Calu3 (cell line): ENCODE data around the gene RPIA. TPM values are rescaled to one million over a fixed set of nuclear protein-coding genes. Genes with fewer than 3 reads are reported as not detected.
A peak's percentile ranks its signal among the peaks of the same experiment; 100 is the strongest.

Experiments
- BruUV-seq: library from RNA; stranded (reverse); fragments of 400-500 nt; replicated peaks from 2 replicates; lab custom pipeline; 2021; lab: Mats Ljungman, UMichigan
- CTCF ChIA-PET: fragments of 300-600 bp; sonication (Branson Sonifier 250); formaldehyde crosslinking; loops from one replicate; lab custom pipeline; 2022; ENCODE audit warnings: antibody characterized with exemption; lab: Charles Lee
- DNase-seq: peaks from one replicate; pipeline ENCODE4 v3.0.0; 2022
- H3K27ac Mint-ChIP-seq: one replicate; pipeline ENCODE4 v1.8.0; 2022; ENCODE audit warnings: mixed read lengths; ENCODE audit not compliant: unreplicated experiment
- H3K27me3 Mint-ChIP-seq: one replicate; pipeline ENCODE4 v1.8.0; 2022; ENCODE audit warnings: mixed read lengths; ENCODE audit not compliant: unreplicated experiment
- H3K36me3 Mint-ChIP-seq: one replicate; pipeline ENCODE4 v1.8.0; 2022; ENCODE audit warnings: mild to moderate bottlenecking, moderate library complexity, mixed read lengths; ENCODE audit not compliant: insufficient read depth, unreplicated experiment
- H3K4me1 Mint-ChIP-seq: one replicate; pipeline ENCODE4 v1.8.0; 2022; ENCODE audit warnings: mild to moderate bottlenecking, low read depth, mixed read lengths; ENCODE audit not compliant: unreplicated experiment
- H3K4me3 Mint-ChIP-seq: one replicate; pipeline ENCODE4 v1.8.0; 2022; ENCODE audit warnings: mild to moderate bottlenecking, low read depth, moderate library complexity, mixed read lengths; ENCODE audit not compliant: unreplicated experiment
- H3K9me3 Mint-ChIP-seq: one replicate; pipeline ENCODE4 v1.8.0; 2022; ENCODE audit warnings: low read depth, mixed read lengths; ENCODE audit not compliant: unreplicated experiment
- intact Hi-C: fragments of 100-400 bp; cut with micrococcal nuclease; formaldehyde crosslinking; loops from one replicate; pipeline ENCODE4 v1.10.0; 2022; ENCODE audit not compliant: unreplicated experiment
- total RNA-seq: library from RNA; stranded (reverse); gene quantifications from 2 replicates; pipeline ENCODE4 v1.2.3, GENCODE V29; 2022
- TF ChIP-seq, protein P1 (sequence below): fragments of 200-600 bp; IDR thresholded peaks from one replicate; pipeline ENCODE4 v1.8.0; 2022; ENCODE audit warnings: antibody characterized with exemption; ENCODE audit not compliant: unreplicated experiment

The RPIA gene
- total RNA-seq, 1 experiment from 2014 or later, result 23.8 TPM

DNA sequence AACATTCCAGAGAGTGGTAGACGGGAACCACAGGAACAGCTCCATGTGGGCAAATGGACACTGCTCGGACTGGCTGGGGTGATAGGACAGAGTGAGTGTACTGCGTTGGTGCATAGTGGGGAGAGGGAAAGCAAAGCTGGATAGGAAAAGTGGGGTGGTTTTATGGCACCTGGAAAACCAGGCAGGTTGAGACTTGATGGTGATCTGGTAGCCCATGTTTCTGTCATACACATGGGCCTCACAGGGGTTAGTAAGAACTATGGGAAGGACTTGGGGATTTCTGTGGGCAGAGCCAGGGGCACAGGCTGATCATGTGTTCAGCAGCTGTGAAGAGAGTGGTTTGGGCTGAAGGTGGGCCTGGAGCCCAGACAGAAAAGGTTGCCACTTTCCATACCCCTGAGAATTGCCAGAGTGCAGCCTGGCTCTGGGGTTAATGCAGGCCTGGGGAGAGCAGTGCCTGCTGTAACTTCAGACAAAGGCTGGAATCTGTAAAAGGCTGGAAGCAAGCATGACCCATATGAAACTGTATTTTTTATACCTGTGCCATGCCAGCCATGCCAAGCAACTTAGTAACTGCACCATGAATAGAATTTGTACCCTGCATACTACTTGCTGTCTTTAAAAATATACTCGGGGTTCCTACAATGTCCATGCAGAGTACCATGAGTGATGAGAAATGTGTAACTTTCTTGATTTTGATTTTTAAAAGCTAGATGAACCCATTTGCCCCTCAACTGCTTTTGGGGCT is 41.9 kb downstream of the RPIA start:
- Mint-ChIP-seq H3K27me3 (no peaks in the 10 kb centered on the region), H3K36me3 (peaks cover 4% of the 10 kb centered on the region), H3K4me3 (no peak overlapping the region), H3K4me1 (peaks cover 29% of the 10 kb centered on the region), H3K9me3 (no peaks in the 10 kb centered on the region), H3K27ac (no peak overlapping the region)
- CTCF ChIA-PET, result no interaction called here
- TF ChIP-seq, protein P1, sequence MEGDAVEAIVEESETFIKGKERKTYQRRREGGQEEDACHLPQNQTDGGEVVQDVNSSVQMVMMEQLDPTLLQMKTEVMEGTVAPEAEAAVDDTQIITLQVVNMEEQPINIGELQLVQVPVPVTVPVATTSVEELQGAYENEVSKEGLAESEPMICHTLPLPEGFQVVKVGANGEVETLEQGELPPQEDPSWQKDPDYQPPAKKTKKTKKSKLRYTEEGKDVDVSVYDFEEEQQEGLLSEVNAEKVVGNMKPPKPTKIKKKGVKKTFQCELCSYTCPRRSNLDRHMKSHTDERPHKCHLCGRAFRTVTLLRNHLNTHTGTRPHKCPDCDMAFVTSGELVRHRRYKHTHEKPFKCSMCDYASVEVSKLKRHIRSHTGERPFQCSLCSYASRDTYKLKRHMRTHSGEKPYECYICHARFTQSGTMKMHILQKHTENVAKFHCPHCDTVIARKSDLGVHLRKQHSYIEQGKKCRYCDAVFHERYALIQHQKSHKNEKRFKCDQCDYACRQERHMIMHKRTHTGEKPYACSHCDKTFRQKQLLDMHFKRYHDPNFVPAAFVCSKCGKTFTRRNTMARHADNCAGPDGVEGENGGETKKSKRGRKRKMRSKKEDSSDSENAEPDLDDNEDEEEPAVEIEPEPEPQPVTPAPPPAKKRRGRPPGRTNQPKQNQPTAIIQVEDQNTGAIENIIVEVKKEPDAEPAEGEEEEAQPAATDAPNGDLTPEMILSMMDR, result no peak
- no peak for DNase-seq
- intact Hi-C loops, result no loop called here
- BruUV-seq, result no TSS peak

GRCh38 chr2:88735133-88735532 is 43.7 kb downstream of the RPIA start:
- Mint-ChIP-seq H3K27ac (no peak overlapping the region), H3K4me3 (no peak overlapping the region), H3K36me3 (peaks cover 4% of the 10 kb centered on the region), H3K9me3 (no peaks in the 10 kb centered on the region), H3K27me3 (no peaks in the 10 kb centered on the region), H3K4me1 (peaks cover 29% of the 10 kb centered on the region)
- no TSS peak for BruUV-seq
- TF ChIP-seq, protein P1, result no peak
- DNase-seq, result no peak
- CTCF ChIA-PET, result no interaction called here
- intact Hi-C loops, result no loop called here

DNA sequence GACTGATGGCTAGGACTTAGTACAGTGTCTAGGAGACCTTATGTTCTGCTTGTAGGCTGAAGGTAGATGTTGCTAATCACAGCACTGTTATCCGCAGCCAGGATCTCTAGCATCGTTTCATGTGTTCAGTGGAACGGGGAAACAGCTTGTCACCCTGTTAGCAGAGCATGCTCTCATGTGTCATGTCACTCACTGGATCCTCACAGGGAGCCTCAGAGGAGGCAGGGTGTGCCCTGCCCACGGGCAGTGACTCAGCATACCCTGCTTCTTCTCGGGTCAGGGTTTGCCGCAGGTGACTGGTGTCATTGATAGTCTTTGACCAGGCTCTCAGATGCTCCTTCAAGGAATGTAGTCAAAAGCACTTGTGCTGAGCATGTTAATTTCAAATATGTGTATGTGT is 44.4 kb downstream of the RPIA start:
- TF ChIP-seq, protein P1, result no peak
- DNase-seq, result peak; percentile 15
- no peaks in the 10 kb centered on the region for H3K27me3 Mint-ChIP-seq
- no TSS peak for BruUV-seq
- H3K4me3 Mint-ChIP-seq, result no peak overlapping the region
- no peaks in the 10 kb centered on the region for H3K9me3 Mint-ChIP-seq
- no peak overlapping the region for H3K27ac Mint-ChIP-seq
- intact Hi-C loops, result no loop called here
- CTCF ChIA-PET, result no interaction called here
- H3K4me1 Mint-ChIP-seq, result peaks cover 29% of the 10 kb centered on the region
- peaks cover 4% of the 10 kb centered on the region for H3K36me3 Mint-ChIP-seq

GRCh38 chr2:88736437-88736836 is 45.0 kb downstream of the RPIA start:
- Mint-ChIP-seq H3K27ac (no peak overlapping the region), H3K4me3 (no peak overlapping the region), H3K4me1 (peaks cover 29% of the 10 kb centered on the region)

More at GRCh38 chr2:88736437-88736836, 45.0 kb downstream of the RPIA start:
- intact Hi-C loops, result no loop called here
- Mint-ChIP-seq H3K9me3 (no peaks in the 10 kb centered on the region), H3K36me3 (peaks cover 4% of the 10 kb centered on the region), H3K27me3 (no peaks in the 10 kb centered on the region)
- CTCF ChIA-PET, result no interaction called here
- TF ChIP-seq, protein P1, result no peak
- DNase-seq, result no peak
- no TSS peak for BruUV-seq
